Endothelial cell (in vitro differentiated cells): Measurements from ENCODE around the gene OTOP2. TPM values are rescaled to one million over a fixed set of nuclear protein-coding genes. Genes with fewer than 3 reads are reported as not detected.
"Not testable (repeated sequence)": the region's sequence is repeated elsewhere in the genome, so short reads cannot be mapped to it uniquely, and the experiment has no call there.

ENCODE experiments used
- DNase-seq: peaks from one replicate; pipeline ENCODE4 v3.0.0; 2021; ENCODE audit warnings: low spot score
- H3K27ac Mint-ChIP-seq: one replicate; pipeline ENCODE4 v1.8.0; 2021; ENCODE audit warnings: mixed read lengths, inconsistent platforms; ENCODE audit not compliant: unreplicated experiment
- H3K27me3 Mint-ChIP-seq: one replicate; pipeline ENCODE4 v1.8.0; 2021; ENCODE audit warnings: mild to moderate bottlenecking, moderate library complexity, mixed read lengths, inconsistent platforms; ENCODE audit not compliant: unreplicated experiment
- H3K36me3 Mint-ChIP-seq: one replicate; pipeline ENCODE4 v1.8.0; 2021; ENCODE audit warnings: mild to moderate bottlenecking, low read depth, mixed read lengths, inconsistent platforms; ENCODE audit not compliant: unreplicated experiment
- H3K4me1 Mint-ChIP-seq: one replicate; pipeline ENCODE4 v1.8.0; 2021; ENCODE audit warnings: mild to moderate bottlenecking, mixed read lengths, inconsistent platforms; ENCODE audit not compliant: unreplicated experiment
- H3K4me3 Mint-ChIP-seq: one replicate; pipeline ENCODE4 v1.8.0; 2021; ENCODE audit warnings: mild to moderate bottlenecking, mixed read lengths, inconsistent platforms; ENCODE audit not compliant: unreplicated experiment
- H3K9me3 Mint-ChIP-seq: one replicate; pipeline ENCODE4 v1.8.0; 2021; ENCODE audit warnings: mixed read lengths, inconsistent platforms; ENCODE audit not compliant: unreplicated experiment
- total RNA-seq: library from RNA; stranded (reverse); fragmentation: NEBNext Ultra II Directional; extraction: Animal tissue kit (Norgen Biotek cat#: 25700); gene quantifications from one replicate; pipeline ENCODE4 v1.2.1, GENCODE V29; 2021; ENCODE audit not compliant: unreplicated experiment
- TF ChIP-seq, protein P1 (sequence below): fragments of 200-600 bp; sonication (generic); IDR thresholded peaks from one replicate; pipeline ENCODE4 v1.5.0; 2021; ENCODE audit warnings: antibody characterized with exemption; ENCODE audit not compliant: unreplicated experiment

OTOP2 gene
- total RNA-seq, 1 donor from 2014 or later, result not detected

DNA sequence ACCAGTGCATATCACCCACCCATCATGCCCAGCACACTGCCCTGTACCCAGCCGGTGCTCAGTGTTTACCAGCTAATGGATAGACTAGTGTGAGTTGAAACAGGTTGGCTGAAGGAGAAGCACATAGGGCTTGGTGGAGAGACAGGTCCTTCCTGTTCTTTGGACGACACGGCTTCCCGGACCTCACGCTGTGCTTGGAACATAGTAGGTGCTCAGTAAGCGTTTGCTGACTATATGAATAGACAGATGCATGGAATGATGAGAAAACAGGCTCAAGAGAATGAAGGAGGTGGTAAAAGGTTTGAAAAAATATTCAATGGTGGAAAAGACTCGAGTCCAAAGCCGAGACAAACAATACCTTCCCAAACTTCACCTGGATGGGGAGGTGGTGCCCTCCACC lies 23.9 kb upstream of the OTOP2 start:
- no peak overlapping the region for H3K27ac Mint-ChIP-seq
- H3K36me3 Mint-ChIP-seq, result no peaks in the 10 kb centered on the region
- no peak overlapping the region for H3K4me3 Mint-ChIP-seq
- H3K27me3 Mint-ChIP-seq, result peaks cover 4% of the 10 kb centered on the region
- TF ChIP-seq, protein P1, sequence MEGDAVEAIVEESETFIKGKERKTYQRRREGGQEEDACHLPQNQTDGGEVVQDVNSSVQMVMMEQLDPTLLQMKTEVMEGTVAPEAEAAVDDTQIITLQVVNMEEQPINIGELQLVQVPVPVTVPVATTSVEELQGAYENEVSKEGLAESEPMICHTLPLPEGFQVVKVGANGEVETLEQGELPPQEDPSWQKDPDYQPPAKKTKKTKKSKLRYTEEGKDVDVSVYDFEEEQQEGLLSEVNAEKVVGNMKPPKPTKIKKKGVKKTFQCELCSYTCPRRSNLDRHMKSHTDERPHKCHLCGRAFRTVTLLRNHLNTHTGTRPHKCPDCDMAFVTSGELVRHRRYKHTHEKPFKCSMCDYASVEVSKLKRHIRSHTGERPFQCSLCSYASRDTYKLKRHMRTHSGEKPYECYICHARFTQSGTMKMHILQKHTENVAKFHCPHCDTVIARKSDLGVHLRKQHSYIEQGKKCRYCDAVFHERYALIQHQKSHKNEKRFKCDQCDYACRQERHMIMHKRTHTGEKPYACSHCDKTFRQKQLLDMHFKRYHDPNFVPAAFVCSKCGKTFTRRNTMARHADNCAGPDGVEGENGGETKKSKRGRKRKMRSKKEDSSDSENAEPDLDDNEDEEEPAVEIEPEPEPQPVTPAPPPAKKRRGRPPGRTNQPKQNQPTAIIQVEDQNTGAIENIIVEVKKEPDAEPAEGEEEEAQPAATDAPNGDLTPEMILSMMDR, result no peak
- H3K4me1 Mint-ChIP-seq, result no peaks in the 10 kb centered on the region
- no peaks in the 10 kb centered on the region for H3K9me3 Mint-ChIP-seq
- no peak for DNase-seq

DNA sequence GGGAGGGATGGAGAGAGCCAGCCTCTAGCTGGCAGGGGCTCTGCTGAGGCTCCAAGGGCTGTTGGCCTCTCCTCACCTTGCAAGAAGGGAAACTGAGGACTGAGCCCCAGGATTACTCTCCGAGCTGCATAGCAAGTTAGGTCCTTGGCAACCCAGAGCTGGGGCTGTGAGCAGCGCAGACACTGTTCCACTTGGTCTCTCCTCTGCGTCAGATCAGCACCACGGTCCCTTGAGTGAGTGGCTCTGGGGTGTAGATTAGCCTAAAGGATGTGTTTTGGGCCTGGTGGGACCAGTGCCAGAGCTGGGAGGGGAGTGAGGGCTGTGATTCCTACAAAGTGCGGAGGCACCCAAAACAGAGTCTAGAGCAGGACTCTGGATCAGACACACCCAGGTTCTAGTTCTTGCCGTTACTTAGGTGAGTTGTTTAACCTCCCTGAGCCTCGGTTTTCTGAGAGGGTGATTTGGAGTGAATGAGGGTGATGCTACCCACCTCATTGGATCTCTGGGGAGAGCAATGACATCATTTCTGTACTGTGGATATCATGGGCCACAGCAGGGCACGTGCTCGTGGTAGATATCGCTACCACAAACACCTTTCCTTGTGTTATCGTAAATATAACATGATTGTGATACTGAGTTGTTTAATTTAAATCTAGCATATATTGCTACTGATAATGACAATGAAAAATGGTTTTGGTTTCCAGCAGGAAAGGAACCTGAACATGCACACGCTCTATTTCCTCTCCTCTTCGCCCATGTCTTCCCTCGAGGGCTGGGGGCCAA lies 22.5 kb upstream of the OTOP2 start:
- Mint-ChIP-seq H3K36me3 (no peaks in the 10 kb centered on the region), H3K4me3 (no peak overlapping the region), H3K9me3 (no peaks in the 10 kb centered on the region), H3K27me3 (peaks cover 7% of the 10 kb centered on the region), H3K4me1 (no peaks in the 10 kb centered on the region), H3K27ac (no peak overlapping the region)
- DNase-seq, result no peak
- TF ChIP-seq, protein P1, result no peak

DNA sequence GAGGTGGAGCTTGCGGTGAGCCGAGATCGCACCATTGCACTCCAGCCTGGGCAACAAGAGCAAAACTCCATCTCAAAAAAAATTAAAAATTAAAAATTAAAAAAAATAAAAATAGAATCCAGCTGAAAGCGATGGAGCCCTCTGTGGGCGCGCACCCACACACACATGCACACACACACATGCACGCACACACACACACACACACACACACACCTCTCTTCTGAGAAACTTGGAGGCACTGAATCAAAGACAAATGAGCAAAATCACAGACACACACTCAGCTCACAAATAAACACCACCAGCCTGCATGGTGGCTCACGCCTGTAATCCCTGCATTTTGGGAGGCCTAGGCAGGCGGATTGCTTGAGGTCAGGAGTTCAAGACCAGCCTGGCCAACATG lies 21.0 kb upstream of the OTOP2 start:
- TF ChIP-seq, protein P1, result no peak
- no peak for DNase-seq
- Mint-ChIP-seq H3K27ac (no peak overlapping the region), H3K4me3 (no peak overlapping the region), H3K27me3 (peaks cover 7% of the 10 kb centered on the region), H3K36me3 (no peaks in the 10 kb centered on the region), H3K9me3 (no peaks in the 10 kb centered on the region), H3K4me1 (no peaks in the 10 kb centered on the region)

DNA sequence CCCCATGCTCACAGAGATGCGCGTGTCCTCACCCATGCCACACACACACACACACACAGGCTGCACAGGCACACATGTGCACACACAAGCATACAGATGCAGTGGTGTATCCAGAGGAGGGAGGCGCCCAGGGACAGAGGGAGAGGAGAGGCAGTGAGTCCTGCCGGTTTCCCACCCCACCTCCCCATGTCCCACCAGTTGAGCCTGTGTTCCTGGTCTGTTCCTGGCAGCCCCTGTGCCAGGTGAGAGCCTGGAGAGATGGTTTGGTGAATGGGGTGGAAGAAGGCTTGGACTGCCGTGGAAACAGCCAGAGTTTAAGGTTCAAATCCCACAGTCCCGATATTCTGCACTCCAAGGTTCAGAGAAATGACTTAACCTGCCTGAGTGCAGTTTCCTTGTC lies 20.4 kb upstream of the OTOP2 start:
- Mint-ChIP-seq H3K27me3 (peaks cover 8% of the 10 kb centered on the region), H3K36me3 (no peaks in the 10 kb centered on the region), H3K9me3 (no peaks in the 10 kb centered on the region), H3K27ac (no peak overlapping the region), H3K4me3 (no peak overlapping the region), H3K4me1 (peaks cover 3% of the 10 kb centered on the region)
- no peak for DNase-seq
- TF ChIP-seq, protein P1, result no peak

DNA sequence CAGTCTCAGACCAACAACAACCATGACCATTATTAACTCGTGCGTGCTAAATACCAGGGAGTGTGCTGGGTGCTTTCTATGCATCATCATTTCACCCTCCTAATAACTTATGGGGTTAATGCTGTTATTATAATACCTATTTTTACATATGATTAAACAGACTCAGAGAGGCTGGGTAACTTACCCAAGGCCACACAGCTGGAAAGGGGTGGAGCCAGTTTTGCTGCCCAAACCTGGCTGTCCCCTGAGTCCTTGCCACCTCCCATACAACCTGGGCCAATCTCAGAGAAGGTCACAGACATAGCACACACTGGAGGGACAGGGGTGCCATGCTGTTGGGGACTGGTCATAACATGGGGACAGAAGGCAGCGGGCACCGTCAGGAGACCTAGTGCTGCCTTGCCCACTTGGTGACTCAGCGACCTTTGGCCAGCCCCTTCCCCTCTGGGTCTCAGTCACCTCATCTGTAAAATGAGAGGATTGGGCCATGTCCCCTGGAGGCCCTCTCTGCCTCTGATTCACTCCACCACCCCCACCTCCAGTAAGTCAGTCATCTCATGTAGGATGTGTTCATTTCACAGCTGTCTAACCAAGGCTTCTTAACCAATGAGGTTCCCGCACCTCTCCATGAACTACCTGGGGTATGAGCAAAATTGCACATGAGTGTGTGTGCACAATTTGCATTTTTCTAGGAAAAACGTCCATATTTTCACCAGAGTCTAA lies 19.2 kb upstream of the OTOP2 start:
- Mint-ChIP-seq H3K4me1 (peaks cover 4% of the 10 kb centered on the region), H3K27me3 (peaks cover 7% of the 10 kb centered on the region), H3K9me3 (no peaks in the 10 kb centered on the region), H3K4me3 (no peak overlapping the region), H3K36me3 (no peaks in the 10 kb centered on the region), H3K27ac (no peak overlapping the region)
- TF ChIP-seq, protein P1, result no peak
- no peak for DNase-seq

DNA sequence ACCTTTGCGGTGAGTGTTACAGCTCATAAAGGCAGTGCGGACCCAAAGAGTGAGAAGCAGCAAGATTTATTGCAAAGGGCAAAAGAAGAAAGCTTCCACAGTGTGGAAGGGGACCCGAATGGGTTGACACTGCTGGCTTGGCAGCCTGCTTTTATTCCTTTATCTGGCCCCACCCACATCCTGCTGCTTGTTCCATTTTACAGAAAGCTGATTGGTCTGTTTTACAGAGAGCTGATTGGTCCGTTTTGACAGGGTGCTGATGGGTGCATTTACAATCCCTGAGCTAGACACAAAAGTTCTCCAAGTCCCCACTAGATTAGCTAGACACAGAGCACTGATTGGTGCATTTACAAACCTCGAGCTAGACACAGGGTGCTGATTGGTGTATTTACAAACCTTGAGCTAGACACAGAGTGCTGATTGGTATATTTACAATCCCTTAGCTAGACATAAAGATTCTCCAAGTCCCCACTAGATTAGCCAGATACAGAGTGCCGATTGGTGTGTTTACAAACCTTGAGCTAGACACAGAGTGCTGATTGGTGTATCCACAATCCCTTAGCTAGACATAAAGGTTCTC lies 17.8 kb upstream of the OTOP2 start:
- not testable (repeated sequence) for H3K9me3 Mint-ChIP-seq, H3K36me3 Mint-ChIP-seq, H3K27me3 Mint-ChIP-seq, DNase-seq, H3K4me3 Mint-ChIP-seq, H3K4me1 Mint-ChIP-seq
- H3K27ac Mint-ChIP-seq, result peak overlapping the region; percentile 74
